GM12801 (cell line): ENCODE results near the gene CEP97.

Source experiments
- CTCF ChIP-seq: IDR thresholded peaks from one replicate; pipeline ENCODE4 v1.5.1; 2011; ENCODE audit warnings: control low read depth; ENCODE audit not compliant: insufficient read length; ENCODE audit errors: extremely low read depth

CEP97 gene

GRCh38 chr3:101758224-101758623 is 33.8 kb downstream of the CEP97 start:
- no peak for TF ChIP-seq CTCF

- TF ChIP-seq CTCF: no peak
Observed at GRCh38 chr3:101762041-101762646, 37.7 kb downstream of the CEP97 start.

- no peak for TF ChIP-seq CTCF
Observed at GRCh38 chr3:101778385-101779046, 54.1 kb downstream of the CEP97 start.

- no peak for TF ChIP-seq CTCF
Observed at GRCh38 chr3:101779047-101779821, 54.8 kb downstream of the CEP97 start, which contains the start of gene NXPE3. Gene NXPE3 (plus strand): TSS chr3:101779211. CDS start chr3:101785597, 6,386 bp downstream.

- TF ChIP-seq CTCF: no peak
Observed at GRCh38 chr3:101779822-101780381, 55.5 kb downstream of the CEP97 start.

- no peak for TF ChIP-seq CTCF
Observed at GRCh38 chr3:101780661-101781060, 56.2 kb downstream of the CEP97 start.

- TF ChIP-seq CTCF: no peak
Observed at GRCh38 chr3:101781166-101781565, 56.8 kb downstream of the CEP97 start.
